Parathyroid adenoma (tissue), 2 donors: ENCODE results near the gene SLC9A3.

Experiments used
- H2AFZ ChIP-seq: fragments of 300-600 bp; sonication (generic); one replicate; pipeline ENCODE4 v1.7.0; 2017; ENCODE audit warnings: antibody characterized with exemption, mild to moderate bottlenecking
- H3K27ac ChIP-seq: fragments of 300-600 bp; sonication (generic); one replicate; pipeline ENCODE4 v1.7.0; 2017
- H3K27me3 ChIP-seq: fragments of 300-600 bp; sonication (generic); one replicate; pipeline ENCODE4 v1.7.0; 2017; ENCODE audit warnings: low read length; ENCODE audit not compliant: control insufficient read depth, insufficient read depth
- H3K36me3 ChIP-seq: fragments of 300-600 bp; sonication (generic); one replicate; pipeline ENCODE4 v1.7.0; 2017; ENCODE audit warnings: low read length; ENCODE audit not compliant: control insufficient read depth, insufficient read depth
- H3K4me1 ChIP-seq: fragments of 300-600 bp; sonication (generic); one replicate; pipeline ENCODE4 v1.7.0; 2017; ENCODE audit warnings: control low read depth
- H3K4me2 ChIP-seq: fragments of 300-600 bp; sonication (generic); one replicate; pipeline ENCODE4 v1.7.0; 2017; ENCODE audit warnings: low read length
- H3K4me3 ChIP-seq: fragments of 300-600 bp; sonication (generic); one replicate; pipeline ENCODE4 v1.7.0; 2017; ENCODE audit warnings: low read depth, low read length
- H3K79me2 ChIP-seq: fragments of 300-600 bp; sonication (generic); one replicate; pipeline ENCODE4 v1.7.0; 2017; ENCODE audit warnings: control low read depth
- H3K9ac ChIP-seq: fragments of 300-600 bp; sonication (generic); one replicate; pipeline ENCODE4 v1.7.0; 2017; ENCODE audit warnings: mild to moderate bottlenecking
- H3K9me3 ChIP-seq: fragments of 300-600 bp; sonication (generic); one replicate; pipeline ENCODE4 v1.7.0; 2017; ENCODE audit warnings: low read length; ENCODE audit not compliant: control insufficient read depth
- CTCF ChIP-seq: fragments of 300-600 bp; sonication (generic); IDR thresholded peaks from one replicate; pipeline ENCODE4 v1.7.0; 2017; ENCODE audit warnings: antibody characterized with exemption, mild to moderate bottlenecking
- donor health status: primary hyperparathyroidism.

Gene SLC9A3

GRCh38 chr5:545641-546375 lies 21.6 kb upstream of the SLC9A3 start:
- Histone ChIP-seq H3K79me2 (no peaks in the 10 kb centered on the region), H3K36me3 (no peaks in the 10 kb centered on the region), H2AFZ (no peak overlapping the region), H3K27me3 (no peaks in the 10 kb centered on the region), H3K9me3 (no peaks in the 10 kb centered on the region), H3K27ac (no peak overlapping the region), H3K4me2 (no peak overlapping the region), H3K9ac (no peak overlapping the region), H3K4me1 (no peaks in the 10 kb centered on the region), H3K4me3 (no peak overlapping the region)
- no peak for TF ChIP-seq CTCF

GRCh38 chr5:544675-545355 lies 20.6 kb upstream of the SLC9A3 start:
- no peaks in the 10 kb centered on the region for H3K4me1 ChIP-seq
- TF ChIP-seq CTCF: no peak
- H3K4me3 ChIP-seq: no peak overlapping the region

GRCh38 chr5:543755-544674 lies 19.8 kb upstream of the SLC9A3 start:
- peaks cover 2% of the 10 kb centered on the region for H3K27me3 ChIP-seq
- no peaks in the 10 kb centered on the region for H3K9me3 ChIP-seq
- no peak for TF ChIP-seq CTCF
- no peak overlapping the region for H3K9ac ChIP-seq
- no peak overlapping the region for H3K27ac ChIP-seq
- no peak overlapping the region for H3K4me3 ChIP-seq
- H3K4me2 ChIP-seq: no peak overlapping the region
- no peaks in the 10 kb centered on the region for H3K4me1 ChIP-seq
- H3K36me3 ChIP-seq: no peaks in the 10 kb centered on the region
- no peak overlapping the region for H2AFZ ChIP-seq
- no peaks in the 10 kb centered on the region for H3K79me2 ChIP-seq

More at GRCh38 chr5:544675-545355, 20.6 kb upstream of the SLC9A3 start:
- no peak overlapping the region for H3K4me2 ChIP-seq
- no peaks in the 10 kb centered on the region for H3K36me3 ChIP-seq
- H3K79me2 ChIP-seq: no peaks in the 10 kb centered on the region
- H3K27ac ChIP-seq: no peak overlapping the region
- no peaks in the 10 kb centered on the region for H3K9me3 ChIP-seq
- no peak overlapping the region for H2AFZ ChIP-seq
- no peak overlapping the region for H3K9ac ChIP-seq
- no peaks in the 10 kb centered on the region for H3K27me3 ChIP-seq

GRCh38 chr5:543351-543750 lies 19.1 kb upstream of the SLC9A3 start:
- no peak for TF ChIP-seq CTCF
- H3K36me3 ChIP-seq: no peaks in the 10 kb centered on the region
- H3K9ac ChIP-seq: no peak overlapping the region
- H3K4me1 ChIP-seq: no peaks in the 10 kb centered on the region
- no peak overlapping the region for H3K4me2 ChIP-seq
- no peaks in the 10 kb centered on the region for H3K9me3 ChIP-seq
- no peaks in the 10 kb centered on the region for H3K79me2 ChIP-seq
- H2AFZ ChIP-seq: no peak overlapping the region
- no peak overlapping the region for H3K4me3 ChIP-seq
- no peak overlapping the region for H3K27ac ChIP-seq
- peaks cover 4% of the 10 kb centered on the region for H3K27me3 ChIP-seq
